NCI-H2227 (cell line): ENCODE measurements around the gene ALDH1B1.

Experiments
- DNase-seq: peaks from one replicate; lab custom pipeline; 2025; ENCODE audit not compliant: unreplicated experiment; lab: John Stamatoyannopoulos, UW

ALDH1B1 gene

DNA sequence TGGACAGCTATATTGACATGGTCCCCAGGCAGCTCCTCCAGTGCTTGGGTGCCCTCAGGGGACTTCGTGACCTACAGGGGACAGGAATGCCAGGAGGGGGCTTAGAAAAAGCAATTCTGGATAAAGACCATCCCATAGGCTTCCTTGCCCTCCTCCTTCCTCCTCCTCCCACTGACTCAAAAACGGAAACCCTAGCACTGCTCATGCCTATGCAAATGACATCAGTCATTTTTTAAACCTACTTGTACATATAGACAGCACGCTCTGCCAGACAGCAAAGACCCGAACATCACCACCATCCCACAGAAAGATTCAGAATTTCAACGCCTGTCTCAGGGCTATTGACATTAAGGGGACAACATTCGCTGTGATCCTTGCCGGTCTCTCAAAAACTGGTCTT is 20.8 kb downstream of the ALDH1B1 start:
- no peak for DNase-seq

DNA sequence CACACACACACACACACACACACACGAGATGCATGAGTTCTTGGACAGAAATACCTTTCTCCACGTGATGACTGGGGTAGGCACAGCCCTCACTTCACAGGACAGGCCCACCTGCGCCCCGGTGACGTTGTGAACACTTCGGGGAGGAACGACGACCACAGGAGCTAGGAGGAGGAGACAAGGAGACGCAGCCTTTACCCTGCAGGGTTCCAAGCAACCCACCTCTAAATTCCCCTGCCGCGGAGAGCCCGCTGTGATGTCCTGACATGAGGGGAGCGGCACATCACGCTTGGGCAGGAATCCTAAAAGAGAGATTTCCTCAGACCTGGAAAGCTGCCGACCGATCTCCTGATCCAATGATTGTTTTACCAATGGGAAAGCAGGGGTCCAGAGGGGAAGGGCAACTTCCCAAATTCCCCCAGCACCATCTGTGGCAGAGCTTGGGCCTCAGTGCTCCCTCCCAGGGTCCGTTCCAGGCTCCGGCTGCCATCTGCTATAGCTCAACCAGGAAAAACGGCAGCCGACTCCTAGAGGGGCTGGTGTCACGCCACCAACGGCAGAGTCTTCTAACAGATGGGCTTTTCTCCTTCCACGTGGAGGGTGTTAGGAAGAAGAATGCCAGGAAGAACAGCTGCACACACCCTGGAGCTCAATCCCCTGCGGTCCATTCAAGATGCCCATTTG is 21.7 kb downstream of the ALDH1B1 start:
- no peak for DNase-seq

DNA sequence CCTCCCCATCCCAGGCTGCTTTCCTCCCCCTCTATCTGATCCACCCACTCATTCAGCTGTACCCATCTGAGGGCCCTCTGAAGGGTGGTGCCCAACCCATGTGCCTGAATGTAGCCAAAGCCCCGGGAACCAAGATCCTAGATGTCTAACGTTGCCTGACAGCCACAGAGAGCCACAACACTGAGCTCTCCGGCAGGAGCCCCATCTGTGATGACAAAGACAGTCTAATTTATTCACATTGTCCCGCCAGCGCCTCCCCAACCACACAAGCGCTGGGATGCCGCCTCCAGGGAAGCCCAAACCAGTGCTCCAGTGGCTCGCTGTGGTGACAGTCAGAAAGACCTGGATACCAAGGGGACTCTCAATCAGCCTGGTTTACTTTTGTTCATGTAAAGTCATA is 23.4 kb downstream of the ALDH1B1 start:
- peak; percentile 2 for DNase-seq

DNA sequence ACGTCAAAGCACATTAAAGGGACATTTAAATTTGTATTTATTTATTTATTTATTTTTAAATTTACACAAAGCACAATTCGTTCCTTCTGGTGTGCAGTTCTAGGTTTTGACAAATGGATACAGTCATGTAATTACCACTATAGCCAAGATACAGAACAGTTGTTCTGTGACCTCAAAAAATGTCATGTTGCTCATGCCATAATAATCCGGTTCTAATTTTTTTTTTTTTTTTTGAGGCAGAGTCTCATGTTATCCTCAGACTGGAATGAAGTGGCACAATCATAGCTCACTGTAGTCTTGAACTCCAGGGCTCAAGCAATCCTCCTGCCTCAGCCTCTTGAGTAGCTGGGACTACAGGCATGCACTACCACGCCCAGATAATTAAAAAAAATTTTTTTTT is 24.0 kb downstream of the ALDH1B1 start:
- no peak for DNase-seq

- DNase-seq = peak; percentile 65
Measured at GRCh38 chr9:38417003-38417945, 24.8 kb downstream of the ALDH1B1 start.

DNA sequence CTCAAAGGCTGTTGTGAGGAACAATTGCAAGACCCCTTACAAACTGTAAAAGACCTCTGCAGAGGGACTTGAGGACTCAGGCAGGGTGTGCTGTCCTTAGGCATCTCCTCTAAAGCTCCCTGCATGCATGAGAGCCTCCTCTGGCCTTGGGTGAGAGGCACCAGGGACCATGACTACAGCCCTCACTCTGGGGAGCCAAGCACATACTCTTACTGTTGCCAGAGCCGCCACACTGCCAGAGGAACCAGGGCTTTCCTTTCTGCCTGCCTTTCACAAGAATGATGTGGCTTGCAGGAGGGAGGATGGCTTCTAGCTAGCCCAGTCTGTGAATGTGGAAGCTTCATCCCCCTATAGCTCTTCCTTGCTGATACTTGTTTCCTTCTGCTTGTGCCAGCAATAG is 25.9 kb downstream of the ALDH1B1 start:
- no peak for DNase-seq

DNA sequence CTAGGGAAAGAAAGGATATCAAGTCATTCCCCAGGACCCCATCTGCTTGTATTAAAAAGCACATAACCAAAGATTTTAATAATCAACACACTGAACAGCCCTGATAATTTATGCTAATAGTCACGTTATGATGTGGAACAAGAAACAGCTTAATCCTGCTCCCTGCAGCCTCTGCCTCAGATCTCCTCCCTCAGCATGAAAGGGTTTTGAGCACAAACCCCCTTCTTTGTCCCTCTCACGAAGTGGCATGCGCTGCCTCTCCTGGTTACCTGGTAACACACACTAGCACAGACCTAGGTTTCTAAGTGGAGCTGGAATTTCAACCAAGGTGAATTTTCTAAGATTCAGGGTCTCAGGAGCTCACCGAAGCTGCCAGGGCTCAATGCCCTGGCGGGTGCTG is 26.7 kb downstream of the ALDH1B1 start:
- peak; percentile 6 for DNase-seq

- DNase-seq = peak; percentile 81
Measured at GRCh38 chr9:38421498-38422211, 29.2 kb downstream of the ALDH1B1 start.

DNA sequence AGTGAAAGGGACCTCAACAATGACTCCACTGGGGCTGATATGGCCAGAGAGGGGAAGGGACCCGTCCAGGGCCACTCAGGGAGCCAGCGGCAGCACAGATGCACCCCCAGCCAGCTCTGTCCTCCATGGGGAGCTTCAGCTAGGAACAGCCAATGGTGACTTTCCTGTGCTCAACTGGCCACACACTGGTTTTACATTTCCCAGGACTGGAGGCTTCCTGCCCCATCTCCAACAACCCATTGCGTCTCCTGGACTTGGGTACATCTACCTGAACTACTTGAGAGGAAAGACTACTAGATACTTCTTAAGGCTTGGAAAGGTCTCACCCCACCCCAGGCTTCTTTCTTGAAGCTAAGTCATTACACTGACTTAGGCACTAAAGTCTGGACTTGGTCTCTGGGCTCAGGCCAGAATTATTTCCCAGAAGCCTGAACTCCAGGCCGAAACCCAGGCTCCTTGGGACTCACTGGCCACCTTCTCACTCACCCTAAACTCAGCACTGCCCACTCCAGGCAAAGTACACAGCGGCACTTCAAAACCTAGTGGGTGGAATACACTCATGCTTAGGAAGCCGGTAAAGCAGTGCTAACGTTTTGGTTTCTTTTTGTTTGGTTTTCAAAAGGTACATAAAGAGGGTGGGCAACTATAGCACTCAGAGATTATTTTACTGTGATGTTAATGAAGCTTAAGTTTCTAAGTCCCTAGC is 30.2 kb downstream of the ALDH1B1 start:
- peak; percentile 28 for DNase-seq

DNA sequence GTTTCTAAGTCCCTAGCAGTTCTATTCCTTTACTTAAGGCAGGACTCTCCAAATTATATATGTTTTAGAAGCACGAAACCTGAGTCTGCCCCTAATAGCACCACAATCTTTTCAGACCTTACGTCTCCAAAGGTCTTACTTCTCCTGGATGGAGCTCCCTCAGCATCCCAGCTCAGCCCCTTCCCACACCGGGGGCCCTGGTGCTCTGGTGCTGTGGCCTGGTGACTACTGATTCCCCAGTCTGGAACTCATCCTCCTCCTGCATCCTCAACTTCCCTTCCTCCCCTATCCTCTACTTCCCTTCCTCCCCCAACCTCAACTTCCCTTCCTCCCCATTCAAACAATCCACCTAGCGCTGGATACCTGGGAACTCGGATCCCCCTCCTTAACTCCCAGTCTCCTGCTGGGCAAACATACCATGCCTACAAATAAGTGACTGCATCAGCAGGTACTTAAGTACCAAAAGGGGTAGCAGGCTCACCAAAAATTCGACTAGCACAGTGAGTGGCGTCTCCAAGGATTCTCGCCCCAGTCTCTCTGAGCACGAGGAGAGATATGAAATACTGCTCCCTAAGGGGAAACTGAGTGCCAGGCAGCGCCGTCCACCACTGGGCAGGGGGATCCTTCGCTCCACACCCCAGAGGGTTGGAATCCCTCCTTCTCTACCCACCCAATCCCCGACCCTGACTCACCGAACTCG is 30.9 kb downstream of the ALDH1B1 start:
- DNase-seq = no peak

DNA sequence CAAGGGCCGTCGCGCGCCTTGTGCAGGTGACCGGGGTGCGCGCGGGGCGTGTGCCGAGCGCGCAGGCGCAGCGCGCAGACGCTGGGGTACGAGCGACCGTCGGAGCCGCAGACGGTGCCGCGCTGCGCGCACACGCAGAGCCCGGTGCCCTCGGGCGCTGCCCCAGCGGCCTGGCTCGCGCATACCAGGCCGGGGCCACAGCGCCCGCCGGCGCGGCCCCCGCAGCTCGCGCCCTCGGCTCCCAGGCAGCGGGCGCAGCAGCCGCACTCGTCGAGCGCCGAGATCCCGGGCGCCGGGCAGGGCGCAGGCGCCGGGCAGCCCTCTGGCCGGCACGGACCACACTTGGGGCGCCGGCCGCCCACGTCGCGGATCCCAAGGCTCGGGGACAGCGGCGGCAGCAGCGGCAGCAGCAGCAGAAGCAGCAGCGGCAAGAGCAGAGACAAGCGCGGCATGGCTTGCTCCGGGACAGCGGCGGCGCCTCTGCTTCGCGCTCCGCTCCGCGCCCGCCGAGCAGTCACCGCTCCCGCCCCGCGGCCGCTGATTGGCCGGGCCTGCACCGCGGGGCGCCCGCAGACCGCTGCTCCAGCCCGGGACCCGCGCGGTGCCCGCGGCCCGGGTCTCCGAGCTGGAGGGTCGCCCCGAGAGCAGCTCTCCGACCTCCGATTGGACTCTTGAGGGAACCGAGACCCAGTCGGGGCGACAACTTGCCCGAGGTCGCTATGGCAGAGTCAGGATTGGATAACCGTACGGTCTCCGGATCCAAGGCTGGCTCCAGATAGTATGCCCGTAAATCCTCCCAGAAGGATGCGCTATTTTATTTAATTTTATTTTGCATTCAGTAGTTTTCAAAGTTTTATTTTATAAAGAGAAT is 31.7 kb downstream of the ALDH1B1 start, which contains the start of gene IGFBPL1:
Gene IGFBPL1, minus strand, starts transcription at position 482 of the 871 bp plus-strand sequence. Its CDS starts 30 bp downstream, at position 452.
- peak; percentile 77 for DNase-seq

DNA sequence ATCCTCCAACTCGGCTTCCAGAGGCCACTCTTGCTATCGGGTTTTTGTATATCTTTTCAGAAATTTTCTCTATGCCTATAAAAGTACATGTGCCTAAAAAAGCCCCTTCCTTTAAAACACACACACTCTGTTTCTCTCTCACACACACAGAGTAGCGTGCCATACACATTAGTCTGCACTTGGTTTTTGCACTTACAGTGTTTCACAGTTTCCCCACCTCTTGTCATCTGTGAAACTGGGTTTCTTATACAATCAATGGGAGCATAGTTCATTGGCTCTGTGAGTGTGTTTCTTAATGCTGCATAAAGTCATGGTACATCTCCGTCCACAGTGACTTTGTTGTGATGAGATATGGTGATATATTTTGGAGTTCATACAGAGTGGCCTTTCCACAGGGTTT is 32.4 kb downstream of the ALDH1B1 start:
- DNase-seq = no peak

- no peak for DNase-seq
Measured at GRCh38 chr9:38428062-38428461, 35.6 kb downstream of the ALDH1B1 start.

- DNase-seq = no peak
Measured at GRCh38 chr9:38431116-38431515, 38.6 kb downstream of the ALDH1B1 start.

DNA sequence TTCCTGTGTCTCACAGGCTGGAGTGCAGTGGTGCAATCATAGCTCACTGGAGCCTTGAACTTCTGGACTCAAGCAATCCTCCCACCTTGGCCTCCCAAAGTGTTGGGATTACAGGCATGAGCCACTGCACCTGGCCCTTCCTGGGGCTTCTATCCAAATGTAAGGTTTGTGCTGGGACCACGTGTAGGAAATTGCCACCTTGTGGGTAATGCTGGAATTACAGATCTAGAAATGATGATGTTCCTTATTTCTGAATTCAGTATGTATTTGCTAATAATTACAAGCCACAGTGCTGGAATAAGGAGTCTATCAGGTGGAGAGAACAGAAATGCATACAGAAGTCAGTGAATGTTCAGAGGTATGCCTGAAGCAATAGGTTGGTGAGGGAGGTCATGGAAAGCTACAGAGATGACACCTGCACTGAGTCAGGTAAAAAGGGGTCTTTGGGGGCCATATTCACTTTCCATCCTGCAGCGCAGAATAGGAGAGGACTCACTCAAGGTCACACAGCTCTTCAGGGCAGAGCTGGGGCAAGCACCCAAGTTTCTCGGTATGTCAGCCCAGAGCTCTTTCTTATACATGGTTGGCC is 40.5 kb downstream of the ALDH1B1 start:
- peak; percentile 45 for DNase-seq

GRCh38 chr9:38434365-38434764 is 41.9 kb downstream of the ALDH1B1 start:
- no peak for DNase-seq

GRCh38 chr9:38434853-38435252 is 42.4 kb downstream of the ALDH1B1 start:
- DNase-seq = no peak

GRCh38 chr9:38435521-38435920 is 43.0 kb downstream of the ALDH1B1 start:
- DNase-seq = no peak

DNA sequence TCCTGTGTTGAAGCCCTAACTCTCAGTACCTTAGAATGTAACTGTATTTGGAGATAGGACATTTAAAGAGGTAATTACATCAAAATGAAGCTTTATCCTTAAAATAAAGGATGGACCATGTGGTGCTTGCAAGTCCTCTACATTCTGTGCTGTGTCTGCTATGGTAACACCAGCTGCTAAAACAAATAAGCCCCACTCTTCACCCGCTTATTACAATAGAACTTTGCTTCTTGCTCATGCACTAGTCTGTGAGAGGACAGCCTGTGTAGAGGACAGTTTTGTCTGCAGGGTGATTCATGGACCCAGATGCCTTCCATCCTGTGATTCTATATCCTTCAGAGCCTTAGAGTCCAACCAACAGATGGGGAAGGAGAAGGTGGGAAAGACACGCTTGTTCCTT is 44.2 kb downstream of the ALDH1B1 start:
- no peak for DNase-seq
